MCF 10A (cell line): ENCODE results near the gene PGLYRP3. TPM values are rescaled to one million over a fixed set of nuclear protein-coding genes. Genes with fewer than 3 reads are reported as not detected.
"Not testable (repeated sequence)": the region's sequence is repeated elsewhere in the genome, so short reads cannot be mapped to it uniquely, and the experiment has no call there.

Experiments used
- BruUV-seq: library from RNA; stranded (reverse); fragments of 400-500 nt; replicated peaks from 2 replicates; lab custom pipeline; 2021; lab: Mats Ljungman, UMichigan
- CTCF ChIA-PET: fragments of 300-600 bp; sonication (Branson Sonifier 250); formaldehyde crosslinking; extraction: SDS; loops from one replicate; lab custom pipeline; 2021; ENCODE audit warnings: antibody characterized with exemption, inconsistent platforms; lab: Yijun Ruan, JAX
- POLR2A ChIA-PET: fragments of 300-600, 350-650 bp; sonication (Branson Sonifier 250); formaldehyde crosslinking; extraction: SDS; loops from one replicate; lab custom pipeline; 2020; ENCODE audit warnings: antibody characterized with exemption, inconsistent platforms; lab: Yijun Ruan, JAX
- DNase-seq: peaks from one replicate; pipeline ENCODE4 v3.0.0-alpha.2; 2018; ENCODE audit not compliant: unreplicated experiment
- H3K27ac Mint-ChIP-seq: one replicate; pipeline ENCODE4 v1.8.0; 2022; ENCODE audit warnings: mild to moderate bottlenecking, low read depth, mixed read lengths; ENCODE audit not compliant: unreplicated experiment
- H3K27me3 Mint-ChIP-seq: one replicate; pipeline ENCODE4 v1.8.0; 2022; ENCODE audit warnings: mixed read lengths; ENCODE audit not compliant: insufficient read depth, unreplicated experiment
- H3K36me3 Mint-ChIP-seq: one replicate; pipeline ENCODE4 v1.8.0; 2022; ENCODE audit warnings: mild to moderate bottlenecking, moderate library complexity, mixed read lengths; ENCODE audit not compliant: insufficient read depth, unreplicated experiment
- H3K4me1 Mint-ChIP-seq: one replicate; pipeline ENCODE4 v1.8.0; 2022; ENCODE audit warnings: mixed read lengths; ENCODE audit not compliant: insufficient read depth, unreplicated experiment
- H3K4me3 Mint-ChIP-seq: one replicate; pipeline ENCODE4 v1.8.0; 2022; ENCODE audit warnings: mild to moderate bottlenecking, moderate library complexity, mixed read lengths; ENCODE audit not compliant: unreplicated experiment
- H3K9me3 Mint-ChIP-seq: one replicate; pipeline ENCODE4 v1.8.0; 2022; ENCODE audit warnings: mixed read lengths; ENCODE audit not compliant: unreplicated experiment
- CTCF ChIP-seq: fragments of 200-600 bp; IDR thresholded peaks from one replicate; pipeline ENCODE4 v1.8.0; 2022; ENCODE audit warnings: antibody characterized with exemption, mild to moderate bottlenecking; ENCODE audit not compliant: unreplicated experiment
- intact Hi-C: fragments of 100-400 bp; cut with micrococcal nuclease; formaldehyde crosslinking; loops from 2 replicates; pipeline ENCODE4 v1.14.1; 2022
- total RNA-seq: library from RNA; stranded (reverse); gene quantifications from 2 replicates; pipeline ENCODE4 v1.2.3, GENCODE V29; 2022

Gene PGLYRP3
- total RNA-seq, 1 experiment from 2014 or later, result not detected

DNA sequence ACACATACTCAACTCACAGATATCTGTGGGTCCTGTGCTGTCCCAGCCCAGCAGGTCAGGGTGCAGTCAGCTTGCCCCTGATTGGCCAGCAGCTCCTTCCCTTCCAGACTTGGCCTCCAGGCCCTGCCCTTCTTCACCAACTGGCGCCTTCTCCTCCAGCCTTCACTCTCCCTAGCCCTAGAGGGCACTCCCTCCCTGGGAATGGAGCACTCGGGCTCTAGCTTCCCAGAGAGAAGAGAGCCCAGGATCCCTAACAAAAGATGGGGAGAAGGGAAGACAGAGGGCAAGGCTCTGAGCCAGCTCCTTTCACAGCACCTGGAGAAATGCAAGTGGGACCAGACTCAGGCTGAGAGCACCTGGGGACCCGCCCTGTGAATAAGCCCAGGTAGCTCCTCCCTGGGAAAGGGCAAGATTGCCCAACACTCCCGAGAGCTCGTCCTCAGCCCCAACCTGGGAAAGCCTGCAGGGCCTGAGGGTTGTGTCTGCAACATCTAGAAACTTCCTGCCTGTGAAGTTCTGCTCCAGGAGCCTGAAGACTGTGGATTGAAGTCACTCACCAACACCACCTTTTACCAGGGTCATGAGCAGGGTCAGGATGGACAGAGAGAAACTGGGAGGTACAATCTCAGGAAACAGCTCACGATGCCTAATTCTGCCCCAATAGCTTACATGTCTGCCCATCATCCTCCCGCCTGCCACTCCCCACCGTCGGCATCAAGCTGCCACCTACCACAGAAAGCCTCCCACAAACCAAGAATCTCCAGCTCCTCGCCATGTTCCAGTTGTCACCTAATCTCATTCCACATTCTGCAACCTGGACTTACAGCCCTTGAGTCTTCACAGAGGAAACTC, 36.0 kb upstream of the PGLYRP3 start, which contains the start of gene PGLYRP4:
PGLYRP4 (minus strand) TSS at position 331 of the 852 bp plus-strand sequence. CDS start 909 bp downstream, outside the sequence.
- Mint-ChIP-seq H3K9me3 (no peaks in the 10 kb centered on the region), H3K36me3 (no peaks in the 10 kb centered on the region), H3K4me1 (peaks cover 10% of the 10 kb centered on the region), H3K27me3 (peaks cover 72% of the 10 kb centered on the region), H3K27ac (no peak within 1 kb of the TSS), H3K4me3 (no peak within 1 kb of the TSS)
- intact Hi-C loops, result no loop called here
- ChIA-PET CTCF (interaction anchor here (0.7 to 28.2 kb wide), 11 partner anchors 9 to 604 kb away, joined by 3 to 1438 read pairs (median 4); partner anchors contain the start of gene S100A9), POLR2A (interaction anchor here (0.6 to 1.9 kb wide), 7 partner anchors 9 to 267 kb away, joined by 3 to 10 read pairs (median 3); partner anchors contain the start of genes S100A14, S100A2 and S100A9)
- DNase-seq, result peak; percentile 58
- no TSS peak for BruUV-seq
- no peak for TF ChIP-seq CTCF

DNA sequence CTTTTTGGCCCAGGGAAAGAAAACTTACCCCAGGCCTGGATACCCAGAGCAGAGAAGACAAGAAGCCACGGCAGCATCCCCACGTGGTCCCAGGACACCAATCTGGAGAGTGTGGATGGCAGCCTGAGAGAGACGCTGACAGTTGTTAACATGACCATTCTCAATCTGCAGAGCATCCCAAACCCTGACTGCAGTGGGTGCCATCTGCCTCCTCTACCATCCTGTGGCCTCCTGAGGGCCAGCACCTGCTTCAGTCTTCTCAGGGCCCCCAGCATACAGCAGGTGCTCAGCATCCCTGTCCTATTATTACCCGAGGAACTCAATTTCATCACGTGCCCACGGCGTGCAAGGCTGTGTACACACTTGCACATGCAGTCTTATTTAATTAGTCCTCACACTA, 35.1 kb upstream of the PGLYRP3 start:
- TF ChIP-seq CTCF, result no peak
- DNase-seq, result no peak
- H3K27ac Mint-ChIP-seq, result no peak overlapping the region
- no peak overlapping the region for H3K4me3 Mint-ChIP-seq
- H3K9me3 Mint-ChIP-seq, result no peaks in the 10 kb centered on the region
- H3K36me3 Mint-ChIP-seq, result no peaks in the 10 kb centered on the region
- peaks cover 81% of the 10 kb centered on the region for H3K27me3 Mint-ChIP-seq
- CTCF ChIA-PET, result interaction anchor here (0.8 to 28.2 kb wide), 4 partner anchors 10 to 149 kb away, joined by 3 to 1438 read pairs (median 5); partner anchors contain the start of gene S100A9
- POLR2A ChIA-PET, result interaction anchor here (0.6 to 1.9 kb wide), 3 partner anchors 10 to 143 kb away, joined by 3 to 10 read pairs (median 6); partner anchors contain the start of gene S100A9
- H3K4me1 Mint-ChIP-seq, result peaks cover 10% of the 10 kb centered on the region
- intact Hi-C loops, result no loop called here
- no TSS peak for BruUV-seq

GRCh38 chr1:153347049-153347448, 34.3 kb upstream of the PGLYRP3 start:
- H3K4me3 Mint-ChIP-seq, POLR2A ChIA-PET, H3K9me3 Mint-ChIP-seq, H3K4me1 Mint-ChIP-seq, H3K36me3 Mint-ChIP-seq, BruUV-seq, DNase-seq, H3K27ac Mint-ChIP-seq, intact Hi-C loops: not testable (repeated sequence)
- CTCF ChIA-PET, result interaction anchor here (0.8 to 28.2 kb wide), 4 partner anchors 7 to 149 kb away, joined by 3 to 1438 read pairs (median 25); no protein-coding TSS in a partner anchor
- peaks cover 89% of the 10 kb centered on the region for H3K27me3 Mint-ChIP-seq

DNA sequence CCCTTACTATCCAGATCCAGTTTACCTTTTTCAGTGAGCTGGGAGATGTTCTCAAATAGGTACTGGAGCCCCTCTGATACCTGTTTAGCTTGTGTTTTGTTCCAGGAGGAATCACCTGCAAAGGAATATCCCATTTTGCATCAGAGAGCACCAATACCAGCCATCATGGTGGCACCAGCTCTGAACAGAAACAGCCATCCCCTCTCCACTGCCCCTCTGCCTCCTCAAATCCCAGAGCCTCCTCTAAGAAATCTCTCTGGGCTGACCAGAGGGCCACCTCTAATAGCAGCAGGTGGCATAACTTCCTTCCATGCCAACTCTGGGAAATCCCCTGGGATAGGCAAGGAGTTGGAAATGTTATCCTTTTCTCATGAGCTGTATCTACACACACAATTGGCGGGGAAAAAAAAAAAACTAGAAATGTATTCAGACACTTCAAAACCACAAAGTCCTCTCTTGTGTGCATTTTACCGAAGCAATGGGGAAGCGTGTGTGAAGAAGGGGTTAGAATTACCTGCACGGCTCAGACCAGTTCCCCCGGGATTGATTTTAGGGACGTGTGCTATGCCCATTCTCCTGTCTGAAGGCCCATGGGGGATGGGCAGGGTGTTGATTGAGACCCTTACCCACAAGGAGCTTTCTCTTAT, 33.4 kb upstream of the PGLYRP3 start:
- H3K4me3 Mint-ChIP-seq, result no peak overlapping the region
- peaks cover 10% of the 10 kb centered on the region for H3K4me1 Mint-ChIP-seq
- no TSS peak for BruUV-seq
- POLR2A ChIA-PET, result no interaction called here
- DNase-seq, result no peak
- no peak overlapping the region for H3K27ac Mint-ChIP-seq
- H3K36me3 Mint-ChIP-seq, result no peaks in the 10 kb centered on the region
- CTCF ChIA-PET, result interaction anchor here (0.5 to 28.2 kb wide), 5 partner anchors 8 to 150 kb away, joined by 3 to 1438 read pairs (median 4); no protein-coding TSS in a partner anchor
- peaks cover 8% of the 10 kb centered on the region for H3K9me3 Mint-ChIP-seq
- peaks cover 90% of the 10 kb centered on the region for H3K27me3 Mint-ChIP-seq
- no peak for TF ChIP-seq CTCF
- intact Hi-C loops, result no loop called here
